Endothelial cell of umbilical vein (primary cell): ENCODE data around the gene SSRP1. TPM values are rescaled to one million over a fixed set of nuclear protein-coding genes. Genes with fewer than 3 reads are reported as not detected.
A peak's percentile ranks its signal among the peaks of the same experiment; 100 is the strongest.

Experiments used
- BruUV-seq: library from RNA; stranded (reverse); fragments of 400-500 nt; replicated peaks from 2 replicates; lab custom pipeline; 2021; lab: Mats Ljungman, UMichigan
- CTCF ChIA-PET: fragments of 300-600, 350-600 bp; sonication (Branson Sonifier 250); formaldehyde crosslinking; loops from one replicate; lab custom pipeline; 2021; ENCODE audit warnings: antibody characterized with exemption, inconsistent platforms; lab: Charles Lee
- POLR2A ChIA-PET: fragments of 300-600, 350-600 bp; sonication (Branson Sonifier 250); formaldehyde crosslinking; loops from one replicate; lab custom pipeline; 2021; ENCODE audit warnings: antibody characterized with exemption, inconsistent platforms; lab: Charles Lee
- DNase-seq: peaks from one replicate; pipeline ENCODE4 v3.0.0-alpha.2; 2011; ENCODE audit warnings: low read depth, low spot score
- FAIRE-seq: peaks from 2 replicates; lab custom pipeline; 2011; peaks lifted over from hg19 to GRCh38; lab: Jason Lieb, UNC
- H2AFZ ChIP-seq: 2 replicates; pipeline ENCODE4 v1.6.0; 2012; ENCODE audit warnings: low read depth, low read length, control low read depth, inconsistent platforms
- H3K27ac ChIP-seq: 2 replicates; pipeline ENCODE4 v1.5.1; 2011; ENCODE audit warnings: low read depth, mild to moderate bottlenecking, control low read depth, low read length, moderate library complexity; ENCODE audit not compliant: insufficient read depth
- H3K27me3 ChIP-seq, 2 experiments: 2 replicates each; pipeline versions ENCODE4 v1.6.0 to v1.6.1; 2011; ENCODE audit warnings: low read length in 2 of 2, mixed read lengths in 1 of 2; ENCODE audit not compliant: control insufficient read depth in 2 of 2, insufficient read depth in 2 of 2
- H3K36me3 ChIP-seq, 2 experiments: 2 replicates in 1 of 2; 3 replicates in 1 of 2; pipeline ENCODE4 v1.5.1; 2011; ENCODE audit warnings: low read length in 2 of 2, mild to moderate bottlenecking in 1 of 2, moderate library complexity in 1 of 2; ENCODE audit not compliant: control insufficient read depth in 2 of 2, insufficient read depth in 2 of 2; ENCODE audit errors: extremely low read depth in 1 of 2
- H3K4me1 ChIP-seq: 3 replicates; pipeline ENCODE4 v1.5.1; 2011; ENCODE audit warnings: mild to moderate bottlenecking, low read length; ENCODE audit not compliant: control insufficient read depth, insufficient read depth; ENCODE audit errors: extremely low read depth
- H3K4me2 ChIP-seq: 2 replicates; pipeline ENCODE4 v1.6.1; 2011; ENCODE audit warnings: low read length, control low read depth, mixed read lengths; ENCODE audit not compliant: insufficient read depth
- H3K4me3 ChIP-seq, 3 experiments: fragments of 200-600 bp in 1 of 3; sonication (generic), shearing (Covaris generic) in 1 of 3; replicated peaks in 1 of 3; 2 replicates each; pipeline ENCODE4 v1.5.1; 2011 to 2016; ENCODE audit warnings: control low read depth in 3 of 3, low read length in 3 of 3, mild to moderate bottlenecking in 2 of 3, inconsistent platforms in 1 of 3, low read depth in 1 of 3, moderate library complexity in 1 of 3; ENCODE audit not compliant: insufficient read depth in 1 of 3
- H3K79me2 ChIP-seq: 2 replicates; pipeline ENCODE4 v1.6.0; 2012; ENCODE audit warnings: low read length, inconsistent platforms; ENCODE audit not compliant: control insufficient read depth, insufficient read depth
- H3K9ac ChIP-seq: replicated peaks from 2 replicates; pipeline ENCODE3; 2011; ENCODE audit warnings: low read length, control low read depth; ENCODE audit not compliant: insufficient read depth; ENCODE audit errors: extremely low read depth
- H3K9me1 ChIP-seq: replicated peaks from 3 replicates; pipeline ENCODE4 v1.6.0; 2011; ENCODE audit warnings: mild to moderate bottlenecking, low read length; ENCODE audit not compliant: control insufficient read depth, insufficient read depth; ENCODE audit errors: extremely low read depth
- H3K9me3 ChIP-seq: replicated peaks from 2 replicates; pipeline ENCODE4 v1.5.1; 2012; ENCODE audit warnings: low read length, inconsistent platforms; ENCODE audit not compliant: control insufficient read depth, insufficient read depth
- H4K20me1 ChIP-seq: replicated peaks from 2 replicates; pipeline ENCODE3; 2011; ENCODE audit warnings: mild to moderate bottlenecking, low read length; ENCODE audit not compliant: control insufficient read depth, insufficient read depth; ENCODE audit errors: extremely low read depth
- CTCF ChIP-seq, 2 donors: IDR thresholded peaks; 1 replicate in 1 of 2; 2 replicates in 1 of 2; pipeline ENCODE4 v1.5.1; 2011; ENCODE audit warnings: low read length in 2 of 2, mild to moderate bottlenecking in 2 of 2, moderate library complexity in 2 of 2, control low read depth in 1 of 2, inconsistent platforms in 1 of 2, low read depth in 1 of 2; ENCODE audit not compliant: insufficient read depth in 1 of 2; ENCODE audit errors: extremely low read depth in 1 of 2
- EZH2 ChIP-seq: IDR thresholded peaks from 2 replicates; pipeline ENCODE4 v1.6.1; 2012; ENCODE audit warnings: borderline replicate concordance, low read depth, mild to moderate bottlenecking, moderate library complexity, low read length, inconsistent platforms; ENCODE audit not compliant: severe bottlenecking
- FOS ChIP-seq: IDR thresholded peaks from 2 replicates; pipeline ENCODE4 v1.6.1; 2011; ENCODE audit warnings: mild to moderate bottlenecking, low read length, moderate library complexity, borderline replicate concordance; ENCODE audit not compliant: insufficient read depth
- JUN ChIP-seq: IDR thresholded peaks from 2 replicates; pipeline ENCODE4 v1.6.1; 2011; ENCODE audit warnings: borderline replicate concordance, low read depth; ENCODE audit not compliant: insufficient read length, insufficient read depth
- POLR2A ChIP-seq: IDR thresholded peaks from 2 replicates; pipeline ENCODE4 v1.6.1; 2012; ENCODE audit warnings: low read depth, mild to moderate bottlenecking, control low read depth, low read length
- POLR2AphosphoS5 ChIP-seq: IDR thresholded peaks from 2 replicates; pipeline ENCODE4 v1.6.1; 2012; ENCODE audit warnings: low read depth, mild to moderate bottlenecking, control low read depth, low read length, moderate library complexity; ENCODE audit not compliant: insufficient read depth
- dilution Hi-C: fragments of 300-500 bp; cut with MboI; formaldehyde crosslinking; loops from one replicate; pipeline ENCODE4 v1.15.0; 2019; ENCODE audit warnings: low sequenced_read_pairs; ENCODE audit not compliant: extremely low pct_ligation_motif_present
- intact Hi-C: fragments of 100-400 bp; cut with micrococcal nuclease; formaldehyde crosslinking; loops from one replicate; pipeline ENCODE4 v1.10.0; 2022
- polyA plus RNA-seq, 4 experiments: library from polyadenylated mRNA; depleted of rRNA in 3 of 4; stranded (reverse) in 3 of 4; unstranded in 1 of 4; fragments of >200 nt; gene quantifications; 2 replicates each; pipeline versions ENCODE4 v1.2.1 to v1.2.3, GENCODE V29; 2011 to 2012; ENCODE audit warnings: missing spikeins in 1 of 4
- total RNA-seq: library from RNA; stranded (reverse); gene quantifications from 2 replicates; pipeline ENCODE4 v1.2.3, GENCODE V29; 2021

SSRP1 gene
- total and polyA plus RNA-seq, 2 donors (not counting 3 experiments of a cell fraction or from before 2014, with no cell fraction given) = 130 to 146 TPM

DNA sequence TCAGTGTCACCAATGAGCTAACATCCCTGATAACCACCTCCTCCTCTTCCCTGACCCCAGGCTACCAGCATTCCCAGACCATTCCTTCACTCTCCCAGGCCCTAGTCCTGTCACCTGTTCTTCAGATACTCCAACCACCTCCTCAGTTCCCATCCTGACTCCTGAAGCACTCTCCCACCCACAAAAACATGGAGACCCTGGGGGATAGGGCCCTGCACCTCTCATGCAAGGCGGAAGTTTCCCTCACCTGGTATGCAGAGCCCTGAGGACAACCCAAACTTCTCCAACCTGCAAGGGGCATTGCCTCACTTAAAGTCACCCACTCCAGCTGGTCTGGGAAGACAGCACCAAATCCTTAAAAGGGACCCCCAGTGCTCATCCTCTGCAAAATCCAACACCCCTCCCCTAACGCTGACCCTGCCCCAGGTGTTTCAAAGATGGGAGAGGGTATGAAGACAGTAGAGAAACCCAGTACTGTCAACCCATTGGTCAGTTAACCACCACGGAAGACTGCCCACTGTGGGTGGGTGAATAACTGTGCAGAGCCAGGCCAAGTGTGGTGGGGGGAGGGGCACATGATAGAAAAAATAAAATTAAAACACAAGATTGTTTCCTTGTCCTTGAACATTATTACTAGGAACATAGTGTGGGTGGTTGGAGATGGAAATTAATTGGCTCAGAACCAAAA is 12.4 kb downstream of the SSRP1 start:
- Histone ChIP-seq H3K4me1 (peaks cover 37% of the 10 kb centered on the region), H4K20me1 (no peaks in the 10 kb centered on the region), H3K36me3 (peaks cover 6 to 26% of the 10 kb centered on the region in 2 experiments), H3K9me1 (no peaks in the 10 kb centered on the region), H3K4me2 (peak overlapping the region; percentile 74), H3K27me3 (no peaks in the 10 kb centered on the region), H3K27ac (no peak overlapping the region), H2AFZ (no peak overlapping the region), H3K9me3 (no peaks in the 10 kb centered on the region), H3K79me2 (peaks cover 17% of the 10 kb centered on the region), H3K4me3 (peak overlapping the region; percentile 58 to 86 (median 63)), H3K9ac (peak overlapping the region; percentile 70)
- no TSS peak for BruUV-seq
- intact Hi-C loops = no loop called here
- ChIA-PET POLR2A (interaction anchor here (1.3 to 3.4 kb wide), 2 partner anchors 12 kb away, joined by 5 to 23 read pairs; no protein-coding TSS in a partner anchor), CTCF (interaction anchor here (0.9 to 4.0 kb wide), 5 partner anchors 12 to 74 kb away, joined by 3 to 37 read pairs (median 5); partner anchors contain the start of gene SSRP1)
- no peak for TF ChIP-seq FOS
- no peak for TF ChIP-seq CTCF (IDR thresholded peaks at IDR 0.05; ENCODE audit: extremely low read depth in 1 of 2, insufficient read depth in 1 of 2, low read depth in 1 of 2, low read length in 2 of 2)
- TF ChIP-seq POLR2AphosphoS5 = no peak
- no peak for TF ChIP-seq POLR2A
- no peak for TF ChIP-seq JUN
- no peak for TF ChIP-seq EZH2
- FAIRE-seq (peak; percentile 50), DNase-seq (peak; percentile 8)
- dilution Hi-C loops = no loop called here
